Esophagus squamous epithelium (tissue), 4 donors: ENCODE measurements around the gene PLAC1.

Source experiments
- POLR2A ChIP-seq, 4 donors: fragments of 450-650 bp; IDR thresholded peaks; one replicate each; pipeline ENCODE4 v1.6.1; 2017; ENCODE audit warnings: antibody characterized with exemption in 4 of 4, mild to moderate bottlenecking in 4 of 4, moderate library complexity in 3 of 4
- TF ChIP-seq, protein P1 (sequence below), 6 experiments: fragments of 450-650 bp in 4 of 6; fragments of 200-600 bp in 2 of 6; sonication (generic) in 2 of 6; IDR thresholded peaks; one replicate each; pipeline ENCODE4 v1.5.1; 2016 to 2019; ENCODE audit warnings: antibody characterized with exemption in 6 of 6, mild to moderate bottlenecking in 4 of 6, moderate library complexity in 4 of 6

DNA sequence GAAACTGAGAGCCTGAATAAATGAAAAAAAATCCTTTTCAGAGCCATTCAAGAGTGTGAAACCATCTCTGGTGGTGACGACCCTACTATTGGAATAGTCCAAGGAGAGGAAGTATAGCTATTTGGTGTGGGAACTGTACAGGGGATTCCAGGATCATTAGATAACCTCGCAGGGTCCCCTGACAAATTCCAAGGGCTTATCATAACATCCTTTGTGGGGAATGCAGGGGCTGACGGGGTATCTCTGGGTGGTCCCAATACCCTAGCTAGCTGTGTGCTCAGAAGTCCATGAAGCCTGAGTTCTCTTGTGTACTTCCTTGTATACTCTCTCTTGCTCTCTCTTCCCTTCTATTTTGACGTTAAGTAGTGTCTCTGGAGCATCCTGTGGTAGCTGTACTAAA, 13.8 kb upstream of the PLAC1 start:
- TF ChIP-seq, protein P1, sequence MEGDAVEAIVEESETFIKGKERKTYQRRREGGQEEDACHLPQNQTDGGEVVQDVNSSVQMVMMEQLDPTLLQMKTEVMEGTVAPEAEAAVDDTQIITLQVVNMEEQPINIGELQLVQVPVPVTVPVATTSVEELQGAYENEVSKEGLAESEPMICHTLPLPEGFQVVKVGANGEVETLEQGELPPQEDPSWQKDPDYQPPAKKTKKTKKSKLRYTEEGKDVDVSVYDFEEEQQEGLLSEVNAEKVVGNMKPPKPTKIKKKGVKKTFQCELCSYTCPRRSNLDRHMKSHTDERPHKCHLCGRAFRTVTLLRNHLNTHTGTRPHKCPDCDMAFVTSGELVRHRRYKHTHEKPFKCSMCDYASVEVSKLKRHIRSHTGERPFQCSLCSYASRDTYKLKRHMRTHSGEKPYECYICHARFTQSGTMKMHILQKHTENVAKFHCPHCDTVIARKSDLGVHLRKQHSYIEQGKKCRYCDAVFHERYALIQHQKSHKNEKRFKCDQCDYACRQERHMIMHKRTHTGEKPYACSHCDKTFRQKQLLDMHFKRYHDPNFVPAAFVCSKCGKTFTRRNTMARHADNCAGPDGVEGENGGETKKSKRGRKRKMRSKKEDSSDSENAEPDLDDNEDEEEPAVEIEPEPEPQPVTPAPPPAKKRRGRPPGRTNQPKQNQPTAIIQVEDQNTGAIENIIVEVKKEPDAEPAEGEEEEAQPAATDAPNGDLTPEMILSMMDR (IDR thresholded peaks at IDR 0.05): no peak
- no peak for TF ChIP-seq POLR2A (IDR thresholded peaks at IDR 0.05)
